OCI-M2 (cell line): ENCODE measurements around the gene CENATAC.
"Not testable (repeated sequence)": the region's sequence is repeated elsewhere in the genome, so short reads cannot be mapped to it uniquely, and the experiment has no call there.

Source experiments
- DNase-seq: peaks from one replicate; lab custom pipeline; 2025; ENCODE audit not compliant: unreplicated experiment; lab: John Stamatoyannopoulos, UW

CENATAC gene

DNA sequence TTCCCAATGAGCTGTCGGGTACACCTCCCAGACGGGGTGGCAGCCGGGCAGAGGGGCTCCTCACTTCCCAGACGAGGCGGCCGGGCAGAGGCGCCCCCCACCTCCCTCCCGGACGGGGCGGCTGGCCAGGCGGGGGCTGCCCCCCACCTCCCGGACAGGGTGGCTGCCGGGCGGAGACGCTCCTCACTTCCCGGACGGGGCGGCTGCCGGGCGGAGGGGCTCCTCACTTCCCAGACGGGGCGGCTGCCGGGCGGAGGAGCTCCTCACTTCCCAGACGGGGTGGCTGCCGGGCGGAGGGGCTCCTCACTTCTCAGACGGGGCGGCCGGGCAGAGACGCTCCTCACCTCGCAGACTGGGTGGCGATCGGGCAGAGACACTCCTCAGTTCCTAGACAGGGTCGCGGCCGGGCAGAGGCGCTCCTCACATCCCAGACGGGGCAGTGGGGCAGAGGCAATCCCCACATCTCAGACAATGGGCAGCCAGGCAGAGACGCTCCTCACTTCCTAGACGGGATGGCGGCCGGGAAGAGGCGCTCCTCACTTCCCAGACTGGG lies 6.4 kb upstream of the CENATAC start:
- not testable (repeated sequence) for DNase-seq

DNA sequence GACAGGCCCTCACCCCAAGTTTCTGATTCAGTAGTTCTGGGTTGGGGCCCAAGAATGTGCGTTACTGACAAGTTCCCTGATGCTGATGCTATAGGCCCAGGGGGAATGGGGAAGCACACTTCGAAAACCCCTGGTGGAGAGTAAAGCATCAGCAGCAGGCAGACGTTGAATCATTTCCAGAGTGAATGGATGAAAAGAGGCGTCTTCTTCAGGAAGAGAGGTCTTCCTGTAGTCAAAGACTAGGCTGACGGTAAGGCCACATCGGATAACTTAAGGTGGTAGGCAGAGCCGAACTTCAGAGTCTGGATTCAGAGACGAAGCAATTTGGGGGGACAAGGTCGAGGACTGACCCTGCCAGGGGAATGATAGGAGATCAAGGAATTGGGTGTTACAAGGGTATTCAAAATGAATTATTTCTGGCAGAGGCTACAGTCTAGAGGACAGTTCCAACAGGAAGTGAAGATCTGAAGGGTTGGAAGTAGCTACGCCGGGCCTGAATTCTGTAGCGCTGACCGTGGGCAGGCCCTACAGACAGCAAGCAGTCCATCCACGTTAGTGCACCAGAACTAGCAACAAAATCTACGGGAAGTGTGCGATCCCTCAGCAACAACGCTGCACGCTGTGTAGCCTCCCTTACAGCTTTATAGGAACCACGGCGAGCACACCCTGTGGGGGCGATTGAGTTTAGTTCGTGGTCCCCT lies 862 bp upstream of the CENATAC start:
- no peak for DNase-seq

DNA sequence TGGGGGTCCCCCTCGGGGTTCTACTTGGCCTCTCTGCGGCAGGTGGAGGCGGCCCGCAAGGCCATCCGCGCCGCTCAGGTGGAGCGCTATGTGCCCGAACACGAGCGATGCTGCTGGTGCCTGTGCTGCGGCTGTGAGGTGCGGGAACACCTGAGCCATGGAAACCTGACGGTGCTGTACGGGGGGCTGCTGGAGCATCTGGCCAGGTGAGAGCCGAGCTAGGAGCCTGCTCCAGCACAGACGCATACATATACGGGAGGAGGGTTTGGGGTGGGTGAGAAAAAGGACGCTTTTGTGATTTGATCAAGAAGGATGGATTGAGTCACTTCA lies 415 bp downstream of the CENATAC start:
- DNase-seq: no peak

DNA sequence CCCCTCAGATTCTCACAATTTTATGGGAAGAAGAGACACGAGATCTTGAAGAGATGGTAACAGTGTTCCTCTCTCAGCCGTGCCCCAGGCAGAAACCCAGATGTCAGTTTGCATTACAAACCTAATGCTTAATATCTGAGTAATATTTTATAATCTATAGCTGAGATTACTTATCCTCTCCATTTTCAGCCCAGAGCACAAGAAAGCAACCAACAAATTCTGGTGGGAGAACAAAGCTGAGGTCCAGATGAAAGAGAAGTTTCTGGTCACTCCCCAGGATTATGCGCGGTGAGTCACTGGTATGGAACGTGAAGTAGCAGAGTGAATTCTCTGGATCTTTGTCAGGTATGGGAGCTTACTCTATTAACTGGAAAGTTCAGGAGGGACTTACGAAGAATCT lies 884 bp downstream of the CENATAC start:
- no peak for DNase-seq

DNA sequence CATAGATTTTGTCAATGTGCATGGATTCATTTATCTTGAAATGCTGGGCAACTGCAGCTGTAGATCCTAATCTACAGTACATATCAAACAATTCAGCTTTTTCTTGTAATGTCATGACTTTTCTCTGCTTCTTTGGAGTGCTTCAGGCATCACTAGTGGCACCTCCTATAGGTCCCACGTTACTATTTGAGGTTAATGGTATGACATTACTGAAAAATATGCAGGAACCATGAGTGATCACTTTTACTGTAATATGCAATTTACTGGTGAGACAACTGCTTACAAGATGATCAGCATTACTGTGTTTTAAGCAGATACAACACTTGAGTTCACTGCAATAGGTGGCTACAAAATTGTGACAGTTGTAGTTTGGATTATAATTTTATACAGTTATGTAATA lies 3.0 kb downstream of the CENATAC start:
- DNase-seq: no peak

DNA sequence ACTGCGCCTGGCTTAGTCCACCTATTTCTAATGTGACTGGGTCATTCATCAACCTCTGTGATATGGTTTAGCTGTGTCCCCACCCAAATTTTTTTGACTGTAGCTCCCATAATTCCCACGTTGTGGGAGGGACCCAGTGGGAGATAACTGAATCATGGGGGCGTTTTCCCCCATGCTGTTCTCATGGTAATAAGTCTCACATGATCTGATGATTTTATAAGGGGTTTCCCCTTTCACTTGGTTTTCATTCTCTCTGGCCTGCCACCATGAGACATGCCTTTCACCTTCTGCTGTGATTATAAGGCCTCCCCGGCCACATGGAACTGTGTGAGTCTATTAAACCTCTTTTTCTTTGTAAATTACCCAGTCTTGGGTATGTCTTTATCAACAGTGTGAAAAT lies 8.7 kb downstream of the CENATAC start:
- no peak for DNase-seq

DNA sequence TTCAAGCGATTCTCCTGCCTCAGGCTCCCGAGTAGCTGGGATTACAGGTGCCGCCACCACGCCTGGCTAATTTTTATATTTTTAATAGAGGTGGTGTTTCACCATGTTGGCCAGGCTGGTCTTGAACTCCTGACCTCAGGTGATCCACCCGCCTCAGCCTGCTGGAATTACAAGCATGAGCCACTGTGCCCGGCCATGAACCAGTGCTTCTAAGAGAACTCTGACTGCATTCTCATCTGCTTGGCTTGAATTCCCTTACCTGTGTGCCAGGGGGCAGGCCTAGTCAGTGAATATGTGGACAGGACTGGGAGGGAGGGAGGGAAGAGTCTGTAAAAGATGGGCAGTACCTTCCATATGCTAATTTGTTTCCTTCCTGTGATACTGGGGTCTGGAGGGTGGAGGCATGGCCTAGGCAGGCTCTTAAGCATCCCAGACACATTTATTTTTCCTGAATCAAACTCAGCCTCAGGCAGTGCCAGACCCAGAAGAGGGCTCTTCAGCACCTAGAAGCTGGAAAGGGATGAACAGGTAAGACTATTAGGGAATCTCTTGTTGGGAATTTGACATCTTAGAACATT lies 13.6 kb downstream of the CENATAC start:
- DNase-seq: no peak

DNA sequence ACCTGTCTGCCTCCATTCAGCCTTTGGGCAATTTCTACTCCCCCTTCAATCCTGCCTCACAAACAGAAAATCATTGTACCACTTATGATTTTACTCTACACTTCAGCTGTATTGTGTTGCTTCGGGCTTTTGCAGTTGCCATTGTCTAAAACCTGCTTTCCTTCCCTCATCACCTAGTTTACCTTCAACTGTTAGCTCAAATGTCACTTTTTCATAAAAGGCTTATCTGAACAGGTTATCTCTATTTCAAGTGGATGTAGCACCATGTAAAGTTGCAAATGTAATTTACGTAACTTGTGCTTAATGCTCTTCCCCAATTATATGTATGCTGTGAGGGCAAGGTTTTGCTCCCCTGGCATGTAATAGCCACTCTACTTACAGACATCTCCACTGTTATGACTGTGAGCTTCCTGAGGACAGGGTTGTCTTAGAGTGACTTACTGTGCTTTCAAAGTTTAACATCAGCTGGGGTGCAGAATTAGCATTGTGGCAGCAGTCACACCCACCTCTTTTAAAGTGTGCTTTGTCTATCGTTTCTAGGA lies 14.8 kb downstream of the CENATAC start:
- no peak for DNase-seq

DNA sequence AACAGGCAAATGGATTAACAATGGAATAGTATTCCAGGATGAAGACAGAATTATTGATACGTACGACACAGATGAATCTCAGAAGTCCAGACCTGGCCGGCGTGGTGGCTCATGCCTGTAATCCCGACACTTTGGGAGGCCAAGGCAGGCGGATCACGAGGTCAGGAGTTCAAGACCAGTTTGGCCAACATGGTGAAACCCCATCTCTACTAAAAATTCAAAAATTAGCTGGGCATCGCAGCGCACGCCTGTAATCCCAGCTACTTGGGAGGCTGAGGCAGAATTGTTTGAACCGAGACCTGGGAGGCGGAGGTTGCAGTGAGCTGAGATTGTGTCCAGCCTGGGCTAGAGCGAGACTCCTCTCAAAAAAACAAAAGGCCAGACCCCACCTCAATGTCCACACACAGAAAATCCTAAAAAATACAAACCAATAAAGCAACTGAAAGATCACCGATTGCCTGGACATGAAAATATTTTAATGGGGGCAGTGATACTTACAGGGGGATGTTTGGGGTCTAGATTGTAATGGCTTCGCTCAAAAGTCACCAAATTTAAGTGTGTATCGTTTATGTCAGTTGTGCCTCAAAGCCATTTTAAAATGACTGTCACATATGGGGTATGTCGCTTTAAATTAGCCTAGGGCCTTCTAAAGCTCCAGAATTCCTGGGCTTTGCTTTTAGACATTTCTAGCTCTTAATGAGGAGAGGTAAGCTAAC lies 16.4 kb downstream of the CENATAC start:
- DNase-seq: no peak

DNA sequence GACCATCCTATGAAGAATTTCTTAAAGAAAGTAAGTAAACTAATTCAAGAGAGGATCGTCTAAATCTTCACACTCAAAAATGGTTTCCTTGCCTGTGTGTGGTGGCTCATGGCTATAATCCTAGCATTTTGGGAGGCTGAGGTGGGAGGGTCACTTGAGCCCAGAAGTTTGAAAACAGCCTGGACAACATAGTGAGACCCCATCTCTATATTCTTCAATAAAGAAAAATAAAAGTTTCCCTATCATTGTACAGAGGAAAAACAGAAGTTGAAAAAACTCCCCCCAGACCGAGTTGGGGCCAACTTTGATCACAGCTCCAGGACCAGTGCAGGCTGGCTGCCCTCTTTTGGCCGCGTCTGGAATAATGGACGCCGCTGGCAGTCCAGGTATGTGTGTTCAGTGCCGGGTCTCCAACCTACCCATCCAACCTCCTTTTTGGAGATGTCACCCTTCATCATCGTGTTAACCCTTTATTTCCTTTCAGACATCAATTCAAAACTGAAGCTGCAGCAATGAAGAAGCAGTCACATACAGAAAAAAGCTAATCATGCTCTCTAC lies 17.2 kb downstream of the CENATAC start:
- DNase-seq: no peak

DNA sequence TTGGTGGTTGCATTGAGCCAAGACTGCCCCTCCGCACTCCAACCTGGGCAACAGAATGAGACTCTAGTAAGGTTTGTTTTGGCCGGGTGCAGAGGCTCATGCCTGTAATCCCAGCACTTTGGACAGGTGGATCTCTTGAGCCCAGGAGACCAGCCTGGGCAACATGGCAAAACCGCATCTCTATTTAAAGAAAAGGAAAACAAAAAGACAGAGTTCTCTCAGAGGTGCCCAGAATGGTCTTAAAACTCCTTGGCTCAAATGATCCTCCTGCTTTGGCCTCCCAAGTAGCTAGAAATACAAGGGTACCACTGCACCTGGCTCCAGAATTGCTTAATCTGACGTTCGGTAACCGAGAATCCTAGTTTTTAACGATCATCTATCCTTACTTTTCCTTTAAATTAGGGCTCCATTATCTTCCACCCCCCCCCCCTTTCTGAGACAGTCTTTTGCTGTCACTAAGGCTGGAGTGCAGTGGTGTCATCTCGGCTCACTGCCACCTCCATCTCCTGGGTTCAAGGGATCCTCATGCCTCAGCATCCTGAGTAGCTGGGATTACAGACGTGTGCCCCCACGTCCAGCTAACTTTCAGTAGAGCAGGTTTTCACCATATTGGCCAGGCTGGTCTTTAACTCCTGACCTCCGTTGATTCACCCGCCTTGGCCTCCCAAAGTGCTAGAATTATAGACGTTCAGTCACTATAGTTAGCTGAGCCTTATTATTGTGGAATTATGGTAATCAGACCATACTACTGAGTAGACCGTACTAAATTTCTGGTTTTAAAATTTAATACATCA lies 18.5 kb downstream of the CENATAC start:
- DNase-seq: no peak

DNA sequence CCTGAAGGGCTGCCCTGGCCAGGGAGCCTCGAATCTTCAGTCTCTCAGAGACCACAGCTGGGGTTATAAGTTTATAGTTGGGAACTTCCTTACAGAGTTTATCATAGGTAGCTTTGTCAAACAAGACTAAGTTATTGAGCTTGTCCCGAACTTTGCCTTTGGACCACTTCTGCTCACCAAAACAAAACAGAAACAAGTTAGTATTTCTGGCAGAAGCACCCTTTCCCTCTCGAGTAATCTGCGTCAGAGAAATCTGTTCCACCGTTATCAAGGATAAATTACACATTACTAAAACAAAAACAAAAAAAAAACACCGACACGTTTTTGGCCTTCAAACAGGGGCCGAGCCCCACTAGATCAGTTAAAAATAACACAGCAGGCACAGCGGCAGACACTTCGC lies 19.4 kb downstream of the CENATAC start:
- not testable (repeated sequence) for DNase-seq

DNA sequence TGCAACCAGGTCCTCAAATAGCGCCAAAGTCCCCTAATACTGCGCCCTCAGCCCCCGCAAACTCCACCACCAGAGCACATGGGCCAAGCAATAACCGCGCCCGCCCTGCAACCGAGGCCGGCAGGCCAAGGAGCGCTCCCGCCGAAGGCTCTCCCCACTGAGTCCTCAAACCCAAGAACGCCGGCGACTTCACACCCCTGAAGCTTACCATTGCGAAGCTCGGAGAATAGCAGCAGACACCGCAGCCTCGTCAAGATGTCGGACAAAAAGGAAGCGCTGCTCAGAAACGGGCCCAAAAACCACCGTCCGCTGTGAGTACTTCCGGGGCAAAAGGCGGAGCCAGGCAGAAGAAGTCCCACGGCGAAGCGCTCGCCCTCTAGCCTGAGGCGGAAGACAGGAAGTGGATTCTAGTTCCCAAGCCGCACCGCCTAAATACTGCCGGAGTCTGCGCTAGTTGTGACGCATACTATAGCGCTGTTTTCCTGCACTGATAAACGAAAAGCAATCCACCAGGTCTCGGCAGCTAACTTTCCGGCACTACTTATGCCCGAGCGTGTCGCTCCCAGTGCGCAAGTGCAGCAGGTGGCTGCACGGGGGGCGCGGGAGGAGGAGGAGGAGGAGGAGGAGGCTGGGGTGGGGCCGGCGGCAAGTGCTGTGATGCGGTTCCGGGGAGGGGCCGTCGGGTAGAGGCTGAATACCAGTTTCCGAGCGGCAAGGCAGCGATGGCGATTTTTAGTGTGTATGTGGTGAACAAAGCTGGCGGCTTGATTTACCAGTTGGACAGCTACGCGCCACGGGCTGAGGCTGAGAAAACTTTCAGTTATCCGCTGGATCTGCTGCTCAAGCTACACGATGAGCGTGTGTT lies 20.4 kb downstream of the CENATAC start, which contains the start of the genes RPS25 and TRAPPC4:
Gene RPS25, minus strand, starts transcription at position 270 of the 865 bp plus-strand sequence. Its CDS starts 59 bp downstream, at position 211.
Gene TRAPPC4, plus strand, starts transcription at position 693 of the 865 bp plus-strand sequence. Its CDS starts 30 bp downstream, at position 723.
- DNase-seq: peak; percentile 76

DNA sequence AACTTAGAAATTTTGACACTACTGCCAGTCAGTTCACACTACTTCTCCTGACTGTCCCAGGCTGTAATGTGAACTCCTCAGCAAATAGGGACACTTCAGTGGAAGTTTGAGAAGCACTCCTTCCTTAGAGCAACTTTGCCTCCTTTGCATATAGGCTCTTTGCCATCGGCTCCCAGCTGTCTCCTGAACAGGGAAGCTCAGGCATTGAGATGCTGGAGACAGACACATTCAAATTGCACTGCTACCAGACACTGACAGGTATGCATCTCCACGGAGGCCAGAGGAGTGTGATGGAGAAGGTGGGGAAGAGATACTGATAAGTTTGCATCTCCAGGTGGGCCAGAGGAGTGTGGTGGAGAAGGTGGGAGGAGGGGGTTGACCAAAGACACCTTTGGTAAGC lies 22.1 kb downstream of the CENATAC start:
- DNase-seq: no peak

DNA sequence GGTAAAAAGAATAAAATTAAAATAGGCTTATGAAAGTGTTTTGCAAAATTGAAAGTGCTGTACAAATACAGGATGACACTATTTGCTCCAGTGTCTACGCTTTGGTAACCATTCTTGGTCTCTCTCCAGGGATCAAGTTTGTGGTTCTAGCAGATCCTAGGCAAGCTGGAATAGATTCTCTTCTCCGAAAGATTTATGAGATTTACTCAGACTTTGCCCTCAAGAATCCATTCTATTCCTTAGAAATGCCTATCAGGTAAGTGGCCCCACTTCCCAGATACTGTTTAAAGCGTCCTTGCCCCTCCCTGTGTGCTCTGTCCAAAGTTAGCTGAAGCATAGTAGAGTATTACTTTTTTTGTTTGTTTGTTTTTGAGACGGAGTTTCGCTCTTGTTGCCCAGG lies 23.7 kb downstream of the CENATAC start:
- DNase-seq: no peak

DNA sequence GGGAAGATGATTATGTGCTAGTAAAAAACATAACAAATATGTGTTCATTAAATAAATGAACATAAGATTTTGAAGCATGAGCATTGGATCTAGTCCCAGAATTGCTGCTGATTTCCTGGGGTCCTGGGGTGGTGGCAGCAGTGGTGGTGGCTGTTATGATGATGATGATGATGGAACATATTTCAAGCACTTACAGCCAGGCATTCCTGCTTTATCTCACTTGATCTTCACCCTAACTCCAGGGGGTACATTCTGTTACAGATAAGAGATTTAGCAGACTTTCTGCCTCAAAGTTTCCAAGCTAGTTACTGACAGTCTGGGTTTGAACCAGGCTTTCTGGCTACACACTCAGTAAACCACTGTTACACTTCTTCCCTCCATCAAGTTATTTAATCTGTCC lies 25.8 kb downstream of the CENATAC start:
- no peak for DNase-seq

DNA sequence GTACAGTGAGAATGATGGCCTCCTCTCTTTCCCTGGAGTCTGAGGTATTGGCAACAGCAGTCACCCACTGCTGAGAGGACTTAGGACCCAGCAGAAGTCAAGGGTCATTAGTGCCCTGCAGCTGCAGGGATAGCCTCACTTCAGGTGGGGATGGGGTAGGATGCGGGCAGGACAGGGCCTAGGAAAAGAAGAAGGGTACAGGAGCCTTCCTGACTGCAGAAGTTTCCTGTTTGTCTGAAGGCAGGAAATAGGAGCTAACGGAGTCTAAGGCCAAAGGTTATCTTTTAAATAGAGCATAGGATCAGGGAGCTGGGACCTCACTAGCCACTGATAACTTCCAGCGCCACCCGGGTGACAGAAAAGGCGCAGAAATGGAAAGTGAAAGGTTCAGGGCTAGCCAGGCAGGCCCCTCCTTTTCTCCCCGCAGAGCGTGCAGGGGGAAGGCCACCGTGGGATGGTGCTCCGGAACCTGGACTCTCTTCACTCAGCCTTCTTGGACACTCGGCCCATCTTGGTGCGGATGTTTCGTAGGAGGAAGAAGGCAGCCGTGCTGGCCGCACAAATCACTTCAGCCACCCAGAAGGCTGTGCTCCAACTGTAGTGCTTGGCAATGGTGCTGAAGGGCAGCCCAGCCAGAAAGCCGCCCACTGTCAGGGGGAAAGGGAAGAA lies 26.6 kb downstream of the CENATAC start:
- no peak for DNase-seq

DNA sequence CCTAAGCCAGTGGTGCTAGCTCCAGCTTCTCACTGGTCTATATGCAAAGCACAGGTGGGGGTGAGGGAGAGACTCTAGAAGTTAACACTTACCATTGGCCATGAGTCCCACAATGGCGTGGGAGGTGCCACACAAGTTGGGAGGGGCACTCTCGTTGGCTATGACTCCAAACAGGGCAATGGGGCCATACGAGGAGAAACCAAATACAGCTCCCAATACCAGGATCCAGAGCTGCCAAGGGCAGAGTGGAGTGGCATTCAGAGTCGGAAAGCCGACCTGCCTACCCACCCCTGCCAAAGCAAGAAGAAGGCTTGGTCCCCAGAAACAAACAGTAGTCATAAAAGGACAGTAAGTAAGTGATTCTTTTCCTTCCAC lies 27.1 kb downstream of the CENATAC start:
- no peak for DNase-seq

DNA sequence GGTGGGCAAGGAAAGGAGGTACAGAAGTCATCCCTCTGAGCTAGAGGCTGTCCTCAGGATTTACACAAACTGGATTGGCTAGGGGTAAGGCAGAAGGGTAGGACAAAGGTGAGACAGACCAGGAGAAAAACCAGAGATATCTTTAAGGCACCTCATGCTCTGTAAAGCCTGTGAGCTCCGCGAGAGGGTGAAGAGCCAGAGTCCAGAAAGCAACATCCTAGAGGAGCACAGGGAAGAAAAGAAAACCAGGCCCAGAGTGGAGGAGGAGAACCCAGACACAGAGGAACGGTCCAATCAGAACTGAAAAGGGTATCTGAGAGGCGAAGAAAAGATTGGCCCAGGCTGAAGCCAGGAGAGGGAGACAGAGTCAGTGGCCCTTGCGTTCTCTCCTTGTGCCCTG lies 27.6 kb downstream of the CENATAC start:
- no peak for DNase-seq
